Urothelium cell line (cell line): Measurements from ENCODE around the gene DDO.

ENCODE experiments used
- DNase-seq: peaks from one replicate; pipeline ENCODE4 v3.0.0; 2011; ENCODE audit warnings: low spot score, mixed read lengths
- FAIRE-seq: peaks from 2 replicates; lab custom pipeline; 2011; peaks lifted over from hg19 to GRCh38; lab: Jason Lieb, UNC

The DDO gene

GRCh38 chr6:110369066-110369465 lies 46.3 kb downstream of the DDO start:
- DNase-seq = no peak

GRCh38 chr6:110368284-110368683 lies 47.1 kb downstream of the DDO start:
- FAIRE-seq (no peak), DNase-seq (no peak)

More at GRCh38 chr6:110369066-110369465, 46.3 kb downstream of the DDO start:
- FAIRE-seq = no peak

GRCh38 chr6:110367825-110368224 lies 47.5 kb downstream of the DDO start:
- FAIRE-seq = no peak

GRCh38 chr6:110366975-110367374 lies 48.4 kb downstream of the DDO start:
- no peak for DNase-seq
- no peak for FAIRE-seq

More at GRCh38 chr6:110367825-110368224, 47.5 kb downstream of the DDO start:
- DNase-seq = no peak

- DNase-seq = no peak
- no peak for FAIRE-seq
These were observed 49.1 kb downstream of the DDO start for GRCh38 chr6:110366256-110366655.

- DNase-seq = no peak
- no peak for FAIRE-seq
These were observed 50.8 kb downstream of the DDO start for GRCh38 chr6:110364364-110365105.

- no peak for FAIRE-seq
- DNase-seq = no peak
These were observed 51.6 kb downstream of the DDO start for GRCh38 chr6:110363748-110364147.

GRCh38 chr6:110360676-110361075 lies 54.7 kb downstream of the DDO start:
- FAIRE-seq (no peak), DNase-seq (no peak)

GRCh38 chr6:110359556-110359955 lies 55.8 kb downstream of the DDO start:
- no peak for FAIRE-seq
- DNase-seq = no peak

- FAIRE-seq (no peak), DNase-seq (no peak)
These were observed 56.7 kb downstream of the DDO start for GRCh38 chr6:110358553-110359160.

GRCh38 chr6:110357664-110358552 lies 57.5 kb downstream of the DDO start, which contains the start of gene METTL24:
TSS of gene METTL24 (minus strand) at chr6:110358349. CDS start at chr6:110358272, 77 bp downstream.
- FAIRE-seq (no peak), DNase-seq (peak; percentile 45)

- no peak for FAIRE-seq
- DNase-seq = no peak
These were observed 58.1 kb downstream of the DDO start for GRCh38 chr6:110357298-110357663.

GRCh38 chr6:110356778-110357177 lies 58.6 kb downstream of the DDO start:
- no peak for FAIRE-seq
- DNase-seq = no peak

- no peak for DNase-seq
- FAIRE-seq = no peak
These were observed 59.6 kb downstream of the DDO start for GRCh38 chr6:110355727-110356126.

GRCh38 chr6:110355022-110355421 lies 60.4 kb downstream of the DDO start:
- DNase-seq = no peak

GRCh38 chr6:110354153-110354552 lies 61.2 kb downstream of the DDO start:
- no peak for DNase-seq
- FAIRE-seq = no peak

More at GRCh38 chr6:110355022-110355421, 60.4 kb downstream of the DDO start:
- FAIRE-seq = no peak

- DNase-seq (no peak), FAIRE-seq (no peak)
These were observed 61.8 kb downstream of the DDO start for GRCh38 chr6:110353457-110354001.

GRCh38 chr6:110352563-110353262 lies 62.7 kb downstream of the DDO start:
- FAIRE-seq = no peak
- no peak for DNase-seq

- no peak for FAIRE-seq
These were observed 63.4 kb downstream of the DDO start for GRCh38 chr6:110351986-110352385.

GRCh38 chr6:110351546-110351945 lies 63.8 kb downstream of the DDO start:
- FAIRE-seq (no peak), DNase-seq (no peak)

More at GRCh38 chr6:110351986-110352385, 63.4 kb downstream of the DDO start:
- no peak for DNase-seq
